IMR-90 (cell line): ENCODE data around the gene INPP4A. TPM values are rescaled to one million over a fixed set of nuclear protein-coding genes. Genes with fewer than 3 reads are reported as not detected.

ENCODE experiments used
- ATAC-seq: fragments of 200-7000 bp; cut with Tn5 transposase; 2 replicates; pipeline ENCODE4 v1.9.1; 2020; ENCODE audit warnings: low read depth, mild to moderate bottlenecking, moderate library complexity
- BruUV-seq: library from RNA; stranded (reverse); fragments of 400-500 nt; replicated peaks from 2 replicates; lab custom pipeline; 2021; lab: Mats Ljungman, UMichigan
- CTCF ChIA-PET: fragments of 300-600 bp; formaldehyde crosslinking; extraction: SDS; loops from one replicate; lab custom pipeline; 2021; ENCODE audit warnings: antibody characterized with exemption; lab: Yijun Ruan, JAX
- POLR2A ChIA-PET: fragments of 300-600 bp; sonication (Branson Sonifier 250); formaldehyde crosslinking; loops from one replicate; lab custom pipeline; 2022; ENCODE audit warnings: antibody characterized with exemption; ENCODE audit not compliant: unreplicated experiment; lab: Charles Lee
- DNase-seq: peaks from one replicate; pipeline ENCODE4 v3.0.0; 2013
- H2AFZ ChIP-seq: replicated peaks from 2 replicates; pipeline ENCODE3; 2013; ENCODE audit warnings: low read length, mild to moderate bottlenecking; ENCODE audit not compliant: poor library complexity
- H2AK5ac ChIP-seq: 2 replicates; pipeline ENCODE4 v1.6.1; 2013; ENCODE audit warnings: low read depth, low read length, inconsistent platforms
- H2AK9ac ChIP-seq: replicated peaks from 2 replicates; pipeline ENCODE3; 2013; ENCODE audit warnings: mild to moderate bottlenecking, low read depth, low read length, moderate library complexity; ENCODE audit not compliant: poor library complexity
- H2BK120ac ChIP-seq: 2 replicates; pipeline ENCODE4 v1.6.1; 2013; ENCODE audit warnings: low read depth, low read length, inconsistent platforms
- H2BK15ac ChIP-seq: 3 replicates; pipeline ENCODE4 v1.6.1; 2013; ENCODE audit warnings: low read depth, low read length, inconsistent platforms
- H2BK20ac ChIP-seq: 2 replicates; pipeline ENCODE4 v1.6.1; 2013; ENCODE audit warnings: low read depth, mild to moderate bottlenecking, inconsistent platforms, low read length, moderate library complexity
- H2BK5ac ChIP-seq: 2 replicates; pipeline ENCODE4 v1.6.1; 2013; ENCODE audit warnings: mild to moderate bottlenecking, low read depth, low read length, inconsistent platforms; ENCODE audit not compliant: poor library complexity, severe bottlenecking
- H3K14ac ChIP-seq: replicated peaks from 2 replicates; pipeline ENCODE4 v1.6.1; 2013; ENCODE audit warnings: low read depth, low read length, inconsistent platforms
- H3K18ac ChIP-seq: 2 replicates; pipeline ENCODE4 v1.6.1; 2013; ENCODE audit warnings: low read depth, low read length, control low read depth
- H3K23ac ChIP-seq: 2 replicates; pipeline ENCODE4 v1.6.1; 2013; ENCODE audit warnings: low read depth, low read length, inconsistent platforms
- H3K27ac ChIP-seq: 2 replicates; pipeline ENCODE4 v1.5.1; 2013; ENCODE audit warnings: mild to moderate bottlenecking, control low read depth, low read length; ENCODE audit not compliant: insufficient read depth
- H3K27me3 ChIP-seq: 2 replicates; pipeline ENCODE4 v1.6.1; 2013; ENCODE audit warnings: low read length; ENCODE audit not compliant: control insufficient read depth, insufficient read depth
- H3K36me3 ChIP-seq: 2 replicates; pipeline ENCODE4 v1.6.1; 2013; ENCODE audit warnings: low read length, mixed read lengths; ENCODE audit not compliant: control insufficient read depth, insufficient read depth
- H3K4ac ChIP-seq: 2 replicates; pipeline ENCODE4 v1.6.1; 2013; ENCODE audit warnings: low read depth, low read length, inconsistent platforms
- H3K4me1 ChIP-seq: 2 replicates; pipeline ENCODE4 v1.6.1; 2013; ENCODE audit warnings: low read length, mixed read lengths; ENCODE audit not compliant: control insufficient read depth, insufficient read depth
- H3K4me2 ChIP-seq: 2 replicates; pipeline ENCODE4 v1.6.1; 2013; ENCODE audit warnings: low read depth, mild to moderate bottlenecking, control low read depth, low read length, moderate library complexity
- H3K4me3 ChIP-seq: 2 replicates; pipeline ENCODE4 v1.5.1; 2013; ENCODE audit warnings: low read depth, mild to moderate bottlenecking, control low read depth, low read length, moderate library complexity; ENCODE audit not compliant: insufficient read depth
- H3K56ac ChIP-seq: 2 replicates; pipeline ENCODE4 v1.6.1; 2013; ENCODE audit warnings: low read length, inconsistent platforms; ENCODE audit not compliant: insufficient read depth; ENCODE audit errors: extremely low read depth
- H3K79me1 ChIP-seq, 2 experiments: 2 replicates each; pipeline ENCODE4 v1.6.1; 2013; ENCODE audit warnings: low read length in 2 of 2, inconsistent platforms in 1 of 2, low read depth in 1 of 2
- H3K9ac ChIP-seq: 2 replicates; pipeline ENCODE4 v1.6.1; 2013; ENCODE audit warnings: low read depth, low read length, control low read depth
- H3K9me1 ChIP-seq: 2 replicates; pipeline ENCODE4 v1.6.1; 2013; ENCODE audit warnings: low read length, inconsistent platforms; ENCODE audit not compliant: insufficient read depth
- H3K9me3 ChIP-seq: 2 replicates; pipeline ENCODE4 v1.6.1; 2013; ENCODE audit warnings: low read length; ENCODE audit not compliant: control insufficient read depth, insufficient read depth
- H4K20me1 ChIP-seq: 2 replicates; pipeline ENCODE4 v1.6.1; 2013; ENCODE audit warnings: low read length, inconsistent platforms; ENCODE audit not compliant: insufficient read depth
- H4K5ac ChIP-seq: 2 replicates; pipeline ENCODE4 v1.6.1; 2013; ENCODE audit warnings: mild to moderate bottlenecking, low read depth, low read length, control low read depth
- H4K8ac ChIP-seq, 2 experiments: 2 replicates each; pipeline ENCODE4 v1.6.1; 2013; ENCODE audit warnings: low read depth in 2 of 2, low read length in 2 of 2, control low read depth in 1 of 2, inconsistent platforms in 1 of 2
- H4K91ac ChIP-seq: 2 replicates; pipeline ENCODE4 v1.6.1; 2013; ENCODE audit warnings: low read depth, low read length, inconsistent platforms; ENCODE audit not compliant: insufficient read depth
- BHLHE40 ChIP-seq: fragments of 150-350 bp; IDR thresholded peaks from 2 replicates; pipeline ENCODE4 v1.6.1; 2016; ENCODE audit warnings: mild to moderate bottlenecking, low read depth, low read length
- CEBPB ChIP-seq: IDR thresholded peaks from 2 replicates; pipeline ENCODE4 v1.6.1; 2012; ENCODE audit warnings: low read depth, low read length, improper control_type of control experiment
- CHD1 ChIP-seq: IDR thresholded peaks from 2 replicates; pipeline ENCODE4 v1.6.1; 2012; ENCODE audit warnings: low read depth, low read length, improper control_type of control experiment
- FOS ChIP-seq: fragments of 150-350 bp; IDR thresholded peaks from 2 replicates; pipeline ENCODE4 v1.6.1; 2016; ENCODE audit warnings: low read depth, low read length
- MAFK ChIP-seq: IDR thresholded peaks from 2 replicates; pipeline ENCODE4 v1.6.1; 2012; ENCODE audit warnings: low read depth, low read length, improper control_type of control experiment
- MAZ ChIP-seq: IDR thresholded peaks from 2 replicates; pipeline ENCODE4 v1.6.1; 2012; ENCODE audit warnings: low read depth, mild to moderate bottlenecking, low read length, improper control_type of control experiment, moderate library complexity, borderline replicate concordance
- MXI1 ChIP-seq: IDR thresholded peaks from 2 replicates; pipeline ENCODE4 v1.6.1; 2012; ENCODE audit warnings: low read depth, mild to moderate bottlenecking, low read length, moderate library complexity, borderline replicate concordance
- NFE2L2 ChIP-seq: fragments of 150-350 bp; IDR thresholded peaks from 2 replicates; pipeline ENCODE4 v1.6.1; 2016; ENCODE audit warnings: low read depth, mild to moderate bottlenecking, low read length
- POLR2A ChIP-seq: IDR thresholded peaks from 2 replicates; pipeline ENCODE4 v1.6.1; 2012; ENCODE audit warnings: mild to moderate bottlenecking, low read depth, low read length
- RAD21 ChIP-seq: IDR thresholded peaks from 2 replicates; pipeline ENCODE4 v1.6.1; 2012; ENCODE audit warnings: low read length, improper control_type of control experiment
- RCOR1 ChIP-seq: IDR thresholded peaks from 2 replicates; pipeline ENCODE4 v1.6.1; 2012; ENCODE audit warnings: mild to moderate bottlenecking, low read length, improper control_type of control experiment; ENCODE audit not compliant: insufficient replicate concordance
- RFX5 ChIP-seq: IDR thresholded peaks from 2 replicates; pipeline ENCODE4 v1.8.0; 2012; ENCODE audit warnings: low read depth, mild to moderate bottlenecking, low read length, moderate library complexity
- SMC3 ChIP-seq: fragments of 150-350 bp; IDR thresholded peaks from 2 replicates; pipeline ENCODE4 v1.6.1; 2016; ENCODE audit warnings: low read depth, mild to moderate bottlenecking, antibody characterized with exemption, low read length, moderate library complexity
- WGBS, 2 experiments: methylation state at CpG; one replicate each; pipeline versions ENCODE4 v1.1.5 to v1.1.7; 2013; ENCODE audit warnings: missing lambda C conversion rate in 2 of 2; ENCODE audit not compliant: insufficient read length in 1 of 2; ENCODE audit errors: extremely low coverage in 2 of 2; 5-methylcytosine and 5-hydroxymethylcytosine counted together
- dilution Hi-C: fragments of 300-500 bp; cut with HindIII; formaldehyde crosslinking; loops from one replicate; pipeline ENCODE4 v1.14.3; 2018; ENCODE audit warnings: low sequenced_read_pairs; ENCODE audit not compliant: unreplicated experiment
- in situ Hi-C: fragments of 300-500 bp; cut with MboI; formaldehyde crosslinking; loops from 3 replicates; pipeline ENCODE4 v1.14.3; 2019; ENCODE audit warnings: low sequenced_read_pairs, inconsistent platforms, mixed read lengths
- intact Hi-C: fragments of 100-400 bp; cut with micrococcal nuclease; formaldehyde crosslinking; loops from 2 replicates; pipeline ENCODE4 v1.10.0; 2022
- polyA plus RNA-seq, 3 experiments: library from polyadenylated mRNA; depleted of rRNA; stranded (reverse); fragments of >200 nt; gene quantifications; 2 replicates each; pipeline ENCODE4 v1.2.3, GENCODE V29; 2012; ENCODE audit warnings: low replicate concordance in 1 of 3
- total RNA-seq: library from RNA; depleted of rRNA; stranded (reverse); fragments of >200 nt; gene quantifications from 2 replicates; pipeline ENCODE4 v1.2.3, GENCODE V29; 2012
- TF ChIP-seq, protein P1 (sequence below): fragments of 150-350 bp; IDR thresholded peaks from 2 replicates; pipeline ENCODE4 v1.6.1; 2016; ENCODE audit warnings: low read depth, mild to moderate bottlenecking, low read length, moderate library complexity, borderline replicate concordance
- TF ChIP-seq, protein P2 (sequence below): conservative IDR thresholded peaks from 2 replicates; pipeline ENCODE4 v1.5.1; 2012; ENCODE audit warnings: mild to moderate bottlenecking, low read depth, low read length, improper control_type of control experiment
- TF ChIP-seq, protein P3 (sequence below): fragments of 150-350 bp; IDR thresholded peaks from 2 replicates; pipeline ENCODE4 v1.6.1; 2017; ENCODE audit warnings: mild to moderate bottlenecking, antibody characterized with exemption, low read length, low read depth

INPP4A gene
- total and polyA plus RNA-seq, 2 of the 4 experiments (the other 2 are of a cell fraction): 14.5 to 27.1 TPM

DNA sequence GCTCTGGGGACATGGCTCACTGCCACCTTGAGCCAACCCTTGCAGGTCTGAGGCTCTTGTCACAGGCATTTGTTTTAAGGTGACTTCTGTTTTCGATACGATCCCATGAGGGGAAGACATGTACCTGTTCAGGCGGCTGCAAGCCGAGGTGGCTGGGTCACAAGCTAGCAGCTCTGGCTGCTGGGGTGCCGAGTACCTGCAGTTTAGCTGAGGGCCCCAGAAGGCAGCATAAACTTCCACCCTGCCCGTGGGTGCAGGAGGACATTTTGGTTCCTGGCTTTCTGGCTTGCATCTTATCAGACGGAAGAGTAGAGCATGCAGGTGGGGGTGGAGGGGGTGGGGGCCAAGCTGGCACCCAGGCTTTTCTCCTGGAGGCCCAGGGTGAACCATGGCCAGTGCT lies 135.3 kb downstream of the INPP4A start:
- Histone ChIP-seq H3K9me1 (no peaks in the 10 kb centered on the region; the same call in 1 of the 2 replicates), H2AK9ac (no peak overlapping the region), H2AFZ (no peak overlapping the region), H2BK5ac (no peak overlapping the region), H4K8ac (no peak overlapping the region), H4K5ac (no peak overlapping the region), H3K4me2 (no peak overlapping the region), H3K14ac (no peak overlapping the region), H3K4me3 (no peak overlapping the region), H3K27ac (no peak overlapping the region), H3K9me3 (no peaks in the 10 kb centered on the region), H3K23ac (no peak overlapping the region), H3K4me1 (no peaks in the 10 kb centered on the region), H3K56ac (no peak overlapping the region), H2BK120ac (no peak overlapping the region), H3K27me3 (no peaks in the 10 kb centered on the region), H3K18ac (no peak overlapping the region), H3K79me1 (no peaks in the 10 kb centered on the region), H3K36me3 (peaks cover 16% of the 10 kb centered on the region), H2AK5ac (no peak overlapping the region), H4K20me1 (no peaks in the 10 kb centered on the region), H2BK15ac (no peak overlapping the region), H3K4ac (no peak overlapping the region), H2BK20ac (no peak overlapping the region), H4K91ac (no peak overlapping the region), H3K9ac (no peak overlapping the region)
- dilution Hi-C loops: no loop called here
- ChIA-PET CTCF (no interaction called here), POLR2A (no interaction called here)
- in situ Hi-C loops: no loop called here
- WGBS, 2 experiments: 100% methylated on average over 3 of the region's 7 CpGs; no CpG with 5 or more reads in 1 of the 2 experiments
- no TSS peak for BruUV-seq
- ATAC-seq: no peak
- DNase-seq: no peak
- TF ChIP-seq RCOR1: no peak
- no peak for TF ChIP-seq BHLHE40
- TF ChIP-seq, protein P1, sequence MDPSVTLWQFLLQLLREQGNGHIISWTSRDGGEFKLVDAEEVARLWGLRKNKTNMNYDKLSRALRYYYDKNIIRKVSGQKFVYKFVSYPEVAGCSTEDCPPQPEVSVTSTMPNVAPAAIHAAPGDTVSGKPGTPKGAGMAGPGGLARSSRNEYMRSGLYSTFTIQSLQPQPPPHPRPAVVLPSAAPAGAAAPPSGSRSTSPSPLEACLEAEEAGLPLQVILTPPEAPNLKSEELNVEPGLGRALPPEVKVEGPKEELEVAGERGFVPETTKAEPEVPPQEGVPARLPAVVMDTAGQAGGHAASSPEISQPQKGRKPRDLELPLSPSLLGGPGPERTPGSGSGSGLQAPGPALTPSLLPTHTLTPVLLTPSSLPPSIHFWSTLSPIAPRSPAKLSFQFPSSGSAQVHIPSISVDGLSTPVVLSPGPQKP: no peak
- no peak for TF ChIP-seq MXI1
- TF ChIP-seq CEBPB: no peak
- no peak for TF ChIP-seq RFX5
- no peak for TF ChIP-seq NFE2L2
- TF ChIP-seq, protein P2, sequence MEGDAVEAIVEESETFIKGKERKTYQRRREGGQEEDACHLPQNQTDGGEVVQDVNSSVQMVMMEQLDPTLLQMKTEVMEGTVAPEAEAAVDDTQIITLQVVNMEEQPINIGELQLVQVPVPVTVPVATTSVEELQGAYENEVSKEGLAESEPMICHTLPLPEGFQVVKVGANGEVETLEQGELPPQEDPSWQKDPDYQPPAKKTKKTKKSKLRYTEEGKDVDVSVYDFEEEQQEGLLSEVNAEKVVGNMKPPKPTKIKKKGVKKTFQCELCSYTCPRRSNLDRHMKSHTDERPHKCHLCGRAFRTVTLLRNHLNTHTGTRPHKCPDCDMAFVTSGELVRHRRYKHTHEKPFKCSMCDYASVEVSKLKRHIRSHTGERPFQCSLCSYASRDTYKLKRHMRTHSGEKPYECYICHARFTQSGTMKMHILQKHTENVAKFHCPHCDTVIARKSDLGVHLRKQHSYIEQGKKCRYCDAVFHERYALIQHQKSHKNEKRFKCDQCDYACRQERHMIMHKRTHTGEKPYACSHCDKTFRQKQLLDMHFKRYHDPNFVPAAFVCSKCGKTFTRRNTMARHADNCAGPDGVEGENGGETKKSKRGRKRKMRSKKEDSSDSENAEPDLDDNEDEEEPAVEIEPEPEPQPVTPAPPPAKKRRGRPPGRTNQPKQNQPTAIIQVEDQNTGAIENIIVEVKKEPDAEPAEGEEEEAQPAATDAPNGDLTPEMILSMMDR: no peak
- TF ChIP-seq RAD21: no peak
- no peak for TF ChIP-seq SMC3
- TF ChIP-seq, protein P3, sequence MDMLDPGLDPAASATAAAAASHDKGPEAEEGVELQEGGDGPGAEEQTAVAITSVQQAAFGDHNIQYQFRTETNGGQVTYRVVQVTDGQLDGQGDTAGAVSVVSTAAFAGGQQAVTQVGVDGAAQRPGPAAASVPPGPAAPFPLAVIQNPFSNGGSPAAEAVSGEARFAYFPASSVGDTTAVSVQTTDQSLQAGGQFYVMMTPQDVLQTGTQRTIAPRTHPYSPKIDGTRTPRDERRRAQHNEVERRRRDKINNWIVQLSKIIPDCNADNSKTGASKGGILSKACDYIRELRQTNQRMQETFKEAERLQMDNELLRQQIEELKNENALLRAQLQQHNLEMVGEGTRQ: no peak
- no peak for TF ChIP-seq MAFK
- no peak for TF ChIP-seq POLR2A
- TF ChIP-seq CHD1: no peak
- no peak for TF ChIP-seq MAZ
- no peak for TF ChIP-seq FOS
- intact Hi-C loops: no loop called here
